Fibroblast of lung (primary cell): ENCODE results near the gene EXOSC5.

Source experiments
- CTCF ChIP-seq, 2 donors: IDR thresholded peaks in 1 of 2; conservative IDR thresholded peaks in 1 of 2; 1 replicate in 1 of 2; 2 replicates in 1 of 2; pipeline ENCODE4 v1.5.1; 2011 to 2012; ENCODE audit warnings: low read length in 2 of 2, control low read depth in 1 of 2, inconsistent platforms in 1 of 2, low read depth in 1 of 2, mild to moderate bottlenecking in 1 of 2
- EZH2 ChIP-seq: IDR thresholded peaks from 2 replicates; pipeline ENCODE4 v1.5.1; 2012; ENCODE audit warnings: low read length, control low read depth, mild to moderate bottlenecking; ENCODE audit errors: missing control alignments

DNA sequence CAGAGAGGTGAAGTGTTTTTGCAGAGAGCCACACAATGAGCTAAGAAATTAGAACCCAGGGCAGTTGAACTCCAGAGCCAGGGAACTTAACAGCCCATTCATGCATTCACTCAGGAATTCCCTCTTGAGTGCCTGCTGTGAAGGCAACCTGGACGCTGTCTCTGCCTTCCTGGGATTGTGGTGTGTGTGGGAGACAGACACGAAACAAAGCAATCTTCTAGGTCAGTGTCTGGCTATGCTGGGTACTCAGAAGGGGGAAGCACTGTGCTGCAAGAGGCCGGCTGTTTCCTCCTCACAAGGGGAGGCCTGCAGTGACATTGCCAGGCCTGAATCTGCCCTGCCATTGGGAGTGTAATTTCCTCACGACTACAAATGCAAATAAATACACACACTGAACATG, 10.1 kb upstream of the EXOSC5 start:
- no peak for TF ChIP-seq CTCF (conservative IDR thresholded peaks at IDR 0.05 in 1 of 2, IDR thresholded peaks at IDR 0.05 in 1 of 2; ENCODE audit: low read depth in 1 of 2, low read length in 2 of 2)
- TF ChIP-seq EZH2, result no peak
